NB4 (cell line): ENCODE measurements around the gene CROT.

Experiments used
- DNase-seq: peaks from one replicate; pipeline ENCODE4 v3.0.0; 2010; ENCODE audit warnings: low read depth
- H3K4me3 ChIP-seq: one replicate; pipeline ENCODE4 v1.5.1; 2011; ENCODE audit warnings: mild to moderate bottlenecking, low read depth, low read length, moderate library complexity
- CTCF ChIP-seq: IDR thresholded peaks from one replicate; pipeline ENCODE4 v1.5.1; 2012; ENCODE audit warnings: low read depth, low read length
- MAX ChIP-seq: IDR thresholded peaks from 2 replicates; pipeline ENCODE4 v1.6.1; 2011; ENCODE audit warnings: low read depth, low read length
- MYC ChIP-seq: IDR thresholded peaks from 2 replicates; pipeline ENCODE4 v1.6.1; 2011; ENCODE audit warnings: low read depth, low read length
- POLR2A ChIP-seq: IDR thresholded peaks from 2 replicates; pipeline ENCODE4 v1.6.1; 2011; ENCODE audit warnings: mild to moderate bottlenecking; ENCODE audit not compliant: insufficient read length; ENCODE audit errors: extremely low read depth

Gene CROT

GRCh38 chr7:87337331-87337730, 8.1 kb upstream of the CROT start:
- no peak overlapping the region for H3K4me3 ChIP-seq
- TF ChIP-seq MAX = no peak
- TF ChIP-seq CTCF = no peak
- TF ChIP-seq POLR2A = no peak
- no peak for TF ChIP-seq MYC
- no peak for DNase-seq

GRCh38 chr7:87339373-87339897, 6.0 kb upstream of the CROT start:
- no peak for TF ChIP-seq MAX
- TF ChIP-seq POLR2A = no peak
- no peak for TF ChIP-seq MYC
- TF ChIP-seq CTCF = no peak
- DNase-seq = peak; percentile 61
- H3K4me3 ChIP-seq = no peak overlapping the region

- no peak overlapping the region for H3K4me3 ChIP-seq
- DNase-seq = no peak
- TF ChIP-seq CTCF (no peak), POLR2A (no peak), MAX (no peak), MYC (no peak)
Measured at GRCh38 chr7:87341441-87341840, 4.0 kb upstream of the CROT start.

- no peak for DNase-seq
- H3K4me3 ChIP-seq = no peak overlapping the region
- no peak for TF ChIP-seq CTCF
- TF ChIP-seq POLR2A = no peak
Measured at GRCh38 chr7:87342231-87342630, 3.2 kb upstream of the CROT start.

- no peak for TF ChIP-seq MYC
- peak overlapping the region; percentile 78 for H3K4me3 ChIP-seq
- peak; percentile 16 for DNase-seq
Measured at GRCh38 chr7:87344446-87344845, 1.0 kb upstream of the CROT start.

GRCh38 chr7:87345962-87346371, 503 bp downstream of the CROT start:
- H3K4me3 ChIP-seq = peak overlapping the region; percentile 78
- DNase-seq = no peak
- TF ChIP-seq MAX (no peak), CTCF (no peak), MYC (no peak), POLR2A (no peak)
